ENCODE results near the gene EPB41. TPM values are rescaled to one million over a fixed set of nuclear protein-coding genes. Genes with fewer than 3 reads are reported as not detected.

The EPB41 gene
- total and polyA plus RNA-seq, 2 of the 8 experiments (the other 6 are each of a cell fraction or from before 2014, with no cell fraction given) = 36.7 to 109 TPM

GRCh38 chr1:28965271-28965870, 51.0 kb downstream of the EPB41 start:
- Histone ChIP-seq H2BK12ac (ENCODE audit: low read depth, low read length) (no peak overlapping the region), H3K4me3 (ENCODE audit: extremely low read depth in 1 of 4, insufficient read depth in 2 of 4, low read depth in 3 of 4, low read length in 4 of 4) (no peak overlapping the region), H3K79me2 (ENCODE audit: control insufficient read depth in 1 of 2, insufficient read depth in 2 of 2, low read length in 2 of 2) (peaks cover 0 to 25% of the 10 kb centered on the region in 2 experiments; a peak in 2 of 4 replicates), H3K36me3 (ENCODE audit: control insufficient read depth in 2 of 4, insufficient read depth in 4 of 4, low read length in 3 of 4) (no peaks in the 10 kb centered on the region), H3K23me2 (ENCODE audit: low read depth, low read length) (no peaks in the 10 kb centered on the region), H2AFZ (ENCODE audit: low read length) (no peak overlapping the region), H3K9me3 (ENCODE audit: insufficient read depth in 2 of 2, low read depth in 1 of 2, low read length in 1 of 2) (no peaks in the 10 kb centered on the region), H2AK5ac (ENCODE audit: low read depth, low read length) (no peak overlapping the region), H3K27me3 (replicated peaks in 1 of 4; ENCODE audit: control insufficient read depth in 3 of 4, extremely low read depth in 1 of 4, insufficient read depth in 3 of 4, low read length in 3 of 4) (no peaks in the 10 kb centered on the region), H3K14ac (ENCODE audit: insufficient read length) (no peak overlapping the region), H3K4me2 (ENCODE audit: insufficient read depth in 1 of 2, low read depth in 2 of 2, low read length in 2 of 2) (no peak overlapping the region), H3K56ac (replicated peaks; ENCODE audit: insufficient read length, low read depth, low read length) (no peak overlapping the region), H3K27ac (ENCODE audit: low read depth, low read length) (no peak overlapping the region), H2BK15ac (ENCODE audit: low read length) (no peak overlapping the region), H3K9ac (replicated peaks in 1 of 4; ENCODE audit: extremely low read depth in 1 of 4, low read depth in 3 of 4, low read length in 3 of 4) (no peak overlapping the region), H4K5ac (ENCODE audit: insufficient read length, low read depth, low read length) (no peak overlapping the region), H2BK120ac (replicated peaks; ENCODE audit: low read depth, low read length) (no peak overlapping the region), H2BK20ac (ENCODE audit: low read length) (no peak overlapping the region), H3K18ac (ENCODE audit: extremely low read depth, low read length) (no peak overlapping the region), H2BK5ac (ENCODE audit: low read depth, low read length) (no peak overlapping the region), H3K4ac (replicated peaks; ENCODE audit: insufficient read length, low read depth, low read length) (no peak overlapping the region), H3K23ac (ENCODE audit: insufficient read length) (no peak overlapping the region), H4K8ac (ENCODE audit: extremely low read depth, insufficient read depth, low read length) (no peak overlapping the region), H3K79me1 (ENCODE audit: low read depth, low read length) (no peaks in the 10 kb centered on the region), H3K4me1 (replicated peaks in 1 of 4; ENCODE audit: control insufficient read depth in 3 of 4, insufficient read depth in 4 of 4, low read length in 3 of 4) (no peaks in the 10 kb centered on the region; a peak in 1 of 7 replicates), H4K91ac (replicated peaks; ENCODE audit: insufficient read length, low read length) (no peak overlapping the region), H4K20me1 (replicated peaks in 1 of 2; ENCODE audit: control insufficient read depth in 1 of 2, insufficient read depth in 2 of 2, low read length in 2 of 2) (no peaks in the 10 kb centered on the region)
- POLR2A ChIA-PET (ENCODE audit: partially characterized antibody) = interaction anchor here (0.6 kb wide), 1 partner anchor 81 kb away, joined by 3 read pairs; no protein-coding TSS in a partner anchor
- DNase-seq (ENCODE audit: low read depth in 1 of 2, low spot score in 2 of 2) = no peak
- CTCF ChIA-PET (ENCODE audit: partially characterized antibody) = interaction anchor here (1.0 to 2.5 kb wide), 2 partner anchors 83 to 88 kb away, joined by 4 to 7 read pairs; no protein-coding TSS in a partner anchor
- FAIRE-seq = no peak
- WGBS, 2 experiments (ENCODE audit: extremely low coverage in 1 of 2, insufficient coverage in 1 of 2, insufficient read length in 1 of 2, insufficient replicate concordance in 2 of 2, low coverage in 1 of 2, low lambda C conversion rate in 2 of 2, missing lambda C conversion rate in 1 of 2) = 68% methylated on average over 1 of the region's 1 CpG; no CpG with 5 or more reads in 1 of the 2 experiments
- TF ChIP-seq EP300 (IDR thresholded peaks at IDR 0.05; ENCODE audit: borderline replicate concordance in 1 of 2, low read depth in 2 of 2, low read length in 2 of 2) (no peak), HDAC2 (IDR thresholded peaks at IDR 0.05; ENCODE audit: borderline replicate concordance in 1 of 2, low read depth in 2 of 2, low read length in 2 of 2) (no peak), ATF3 (IDR thresholded peaks at IDR 0.05; ENCODE audit: insufficient read depth, low read depth, low read length) (no peak), HDAC6 (IDR thresholded peaks at IDR 0.05; ENCODE audit: low read depth, low read length) (no peak)
